Fibroblast of skin of scalp (primary cell): Measurements from ENCODE around the gene CDH23.

Experiments used
- DNase-seq: peaks from one replicate; pipeline ENCODE4 v3.0.0-alpha.2; 2013

CDH23 gene

DNA sequence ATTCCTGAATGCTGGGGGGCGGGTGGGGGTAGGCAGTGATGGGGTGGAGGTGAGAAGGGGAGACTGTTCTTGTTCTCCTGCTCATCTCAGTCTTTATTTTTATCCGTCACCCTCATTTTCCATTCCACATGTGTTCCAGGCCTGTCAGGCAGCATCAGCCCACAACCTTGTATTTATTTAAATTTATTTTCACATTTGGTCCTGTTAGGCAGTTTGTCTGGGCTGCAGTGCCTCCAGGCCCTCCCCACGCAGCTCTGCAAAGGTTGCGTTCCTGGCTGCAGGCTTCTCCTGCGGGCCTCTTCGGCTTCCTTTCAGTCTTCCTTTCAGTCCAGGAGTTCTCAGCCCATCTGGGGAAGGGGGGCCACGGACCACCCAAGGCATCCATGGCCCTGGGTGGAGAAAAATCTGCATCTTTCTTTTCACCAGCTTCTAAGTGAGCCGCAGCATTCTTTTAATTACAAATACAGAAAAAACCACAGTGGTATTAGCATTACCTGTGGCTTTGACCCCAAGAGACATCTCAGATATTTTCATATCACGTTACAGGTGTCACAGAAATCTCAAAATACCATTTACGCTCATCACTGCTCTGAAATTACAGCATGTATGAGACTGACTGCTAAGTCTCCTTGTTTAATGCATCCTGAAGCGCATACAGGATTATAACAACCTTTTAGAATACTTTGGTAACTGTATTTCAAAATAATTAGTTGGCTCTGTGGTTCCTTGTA is 228.9 kb downstream of the CDH23 start:
- no peak for DNase-seq

DNA sequence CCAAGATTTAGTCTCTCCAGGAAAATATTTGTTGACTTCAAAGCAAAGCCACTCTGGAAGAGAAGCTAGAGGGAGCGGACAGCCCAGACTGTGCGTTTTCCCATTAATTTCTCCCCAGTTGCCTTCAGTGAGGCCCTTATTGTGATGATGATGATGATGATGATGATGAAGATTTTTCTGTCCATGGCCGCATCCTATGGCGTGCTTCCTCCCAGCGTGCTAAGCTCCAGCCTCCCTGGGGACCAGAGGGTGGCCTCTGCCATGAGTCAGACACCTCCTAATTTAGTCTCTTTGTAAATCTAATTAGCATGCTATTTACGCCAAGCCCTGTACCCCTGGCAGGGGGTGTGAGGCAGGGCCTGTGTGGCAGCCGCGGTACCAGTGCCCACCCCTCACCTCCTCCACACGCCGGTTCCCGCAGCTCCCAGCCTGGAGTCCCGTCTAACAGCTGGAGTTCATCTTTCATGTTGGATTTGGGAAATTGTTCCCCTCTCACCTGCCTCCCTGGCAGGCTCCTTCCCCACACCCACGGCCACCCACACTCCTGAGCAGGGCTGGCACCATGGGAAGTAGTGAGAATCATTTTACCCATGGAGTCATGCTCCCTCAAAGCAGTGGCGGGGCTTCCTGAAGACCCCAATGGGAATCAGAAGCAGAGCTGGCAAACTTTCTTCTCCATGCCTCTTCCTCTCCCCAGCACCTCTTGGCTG is 230.7 kb downstream of the CDH23 start:
- DNase-seq, result peak; percentile 32

DNA sequence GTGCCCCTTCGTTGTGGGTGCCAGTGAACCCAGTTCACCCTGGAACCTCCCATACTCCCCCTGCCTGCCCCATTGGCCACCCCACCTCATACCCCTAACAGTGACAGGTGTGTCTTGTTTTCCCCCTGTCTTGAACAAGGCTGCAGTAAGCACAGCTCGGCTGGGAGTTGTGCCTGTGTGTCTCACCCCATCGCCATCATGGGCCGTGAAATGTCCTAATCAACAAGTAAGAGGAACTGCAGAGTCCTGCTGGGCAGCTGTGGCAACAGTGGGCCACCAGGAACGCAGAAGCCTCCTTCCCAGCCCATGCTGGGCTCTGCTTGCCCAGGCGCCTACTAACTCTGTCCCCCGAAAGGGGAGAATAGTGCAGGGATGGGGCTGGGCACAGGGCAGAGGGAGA is 231.2 kb downstream of the CDH23 start:
- no peak for DNase-seq

DNA sequence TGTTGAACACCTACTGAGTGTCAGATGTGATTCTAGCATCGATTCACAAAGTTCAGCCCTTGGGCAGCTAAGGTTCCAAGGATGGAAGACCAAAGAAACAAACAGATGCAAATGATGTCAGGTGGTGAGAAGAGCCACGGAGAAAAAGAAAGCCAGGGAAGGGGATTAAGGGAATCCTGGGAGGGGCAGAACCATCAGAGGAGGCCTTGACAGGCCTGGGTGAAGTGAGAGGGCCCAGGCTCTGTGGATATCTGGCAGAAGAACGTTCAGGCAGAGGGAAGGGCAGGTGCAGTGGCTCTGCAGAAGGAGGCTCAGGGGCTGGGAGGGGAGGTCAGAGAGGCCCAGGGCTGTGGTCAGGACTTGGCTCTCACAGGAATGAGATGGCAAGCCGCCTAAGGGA is 232.4 kb downstream of the CDH23 start:
- DNase-seq, result no peak

DNA sequence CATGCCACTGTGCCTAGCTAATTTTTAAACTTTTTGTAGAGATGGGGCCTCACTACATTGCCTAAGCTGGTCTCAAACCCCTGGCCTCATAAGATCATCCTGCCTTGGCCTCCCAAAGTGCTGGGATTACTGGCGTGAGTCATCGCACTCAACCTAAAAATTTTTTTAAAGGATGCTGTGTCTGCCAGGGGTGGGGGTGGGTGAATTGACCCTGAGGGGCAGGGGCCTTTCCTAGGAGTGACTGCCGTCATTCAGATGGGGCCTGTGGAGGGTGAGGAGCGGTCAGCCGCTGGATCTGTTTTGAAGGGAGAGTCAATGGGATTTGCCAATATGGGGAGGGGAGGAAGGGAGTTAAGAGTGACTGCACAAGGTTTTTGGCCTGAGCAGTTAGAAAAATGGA is 233.4 kb downstream of the CDH23 start:
- DNase-seq, result no peak

DNA sequence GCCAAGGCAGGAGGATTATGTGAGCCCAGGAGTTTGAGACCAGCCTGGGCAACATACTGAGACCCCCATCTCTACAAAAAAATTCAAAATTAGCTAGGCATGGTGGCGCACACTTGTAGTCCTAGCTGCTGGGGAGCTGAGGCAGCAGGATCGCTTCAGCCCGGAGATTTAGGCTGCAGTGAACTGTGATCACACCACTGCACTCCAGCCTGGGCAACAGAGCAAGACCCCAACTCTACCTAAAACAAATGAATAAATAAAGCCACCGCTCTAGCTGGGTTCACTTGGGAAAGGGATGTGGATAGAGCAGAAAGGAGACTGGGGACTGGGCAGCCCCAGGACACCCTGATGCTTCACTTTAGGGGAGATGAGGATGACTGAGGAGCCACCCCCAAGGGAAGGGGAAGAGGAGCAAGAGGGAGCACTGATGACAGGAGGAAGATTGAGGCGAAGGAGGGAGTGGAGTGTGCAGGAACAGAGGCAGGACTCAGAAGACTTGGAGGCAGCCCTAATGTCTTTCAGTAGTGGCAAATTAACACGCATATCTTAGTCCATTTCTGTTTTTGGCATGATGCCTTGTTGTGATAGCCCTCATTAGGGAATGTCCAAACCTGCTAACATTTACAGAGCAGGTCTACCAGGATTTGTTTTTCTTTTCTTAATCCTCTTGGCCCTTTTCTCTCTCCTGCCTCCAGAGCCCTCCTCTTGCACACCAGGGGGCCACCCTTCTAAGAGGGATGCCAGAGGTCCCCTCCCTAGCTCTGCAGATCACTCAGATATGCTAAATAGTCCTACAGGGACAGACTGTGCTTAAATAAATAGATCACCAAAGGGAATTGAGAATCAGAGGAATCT is 234.5 kb downstream of the CDH23 start:
- DNase-seq, result no peak

DNA sequence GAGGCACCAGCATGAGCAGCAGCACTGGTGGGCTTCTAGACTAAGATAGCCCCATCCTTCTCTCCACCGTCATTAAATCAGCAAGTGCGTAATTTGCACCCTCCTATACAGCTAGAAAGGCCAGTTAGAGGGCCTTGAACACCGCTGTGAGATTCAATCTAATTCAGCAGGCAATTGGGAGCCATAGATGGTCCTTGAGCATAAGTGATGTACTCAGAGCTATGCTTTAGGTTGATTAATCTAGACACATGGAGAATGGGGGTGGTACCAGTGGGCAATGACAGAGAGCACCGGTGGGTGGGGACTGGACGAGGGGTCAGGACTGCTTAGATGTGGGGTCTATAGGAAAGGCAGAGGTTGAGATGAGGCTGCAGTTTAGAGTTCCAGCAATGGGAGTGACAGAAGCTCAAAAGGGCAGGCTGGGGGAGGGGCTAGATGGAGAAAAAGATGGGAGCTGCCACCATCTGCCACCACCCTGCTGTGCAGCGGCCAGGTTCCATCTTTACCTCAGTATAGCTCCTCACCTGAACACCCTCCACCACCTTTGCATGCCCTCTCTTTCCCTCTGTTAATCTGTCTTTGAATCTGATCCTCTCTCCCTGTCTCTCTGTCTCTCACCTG is 235.6 kb downstream of the CDH23 start:
- no peak for DNase-seq

DNA sequence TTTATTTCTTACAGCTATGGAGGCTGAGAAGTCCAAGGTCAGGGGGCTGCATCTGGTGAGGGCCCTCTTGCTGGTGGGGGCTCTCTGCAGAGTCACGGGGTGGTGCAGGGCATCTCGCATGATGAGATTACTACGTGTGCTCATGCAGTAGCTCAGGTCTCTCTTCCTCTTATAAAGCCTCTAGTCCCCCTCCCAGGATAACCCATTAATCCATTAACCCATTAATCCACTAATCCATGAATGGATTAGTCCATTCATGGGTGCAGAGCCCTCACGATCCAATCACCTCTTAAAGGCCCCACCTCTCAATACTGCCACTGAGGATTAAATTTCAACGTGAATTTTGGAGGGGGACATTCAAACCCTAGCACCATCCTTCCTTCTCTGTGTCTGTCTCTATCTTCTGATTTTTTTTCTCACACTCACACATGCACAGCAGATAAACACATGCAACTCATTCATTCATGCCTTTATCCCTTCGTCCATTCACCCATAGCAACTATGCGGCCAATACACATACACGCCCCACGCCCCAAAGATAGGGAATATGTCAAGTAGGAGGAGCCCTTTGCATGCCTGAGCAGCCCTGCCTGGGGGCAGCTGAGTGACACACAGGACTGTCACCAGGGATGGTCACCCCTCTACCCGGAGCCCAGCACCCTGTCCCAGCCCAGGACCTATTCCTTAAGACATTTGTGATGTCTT is 236.3 kb downstream of the CDH23 start:
- DNase-seq, result no peak

DNA sequence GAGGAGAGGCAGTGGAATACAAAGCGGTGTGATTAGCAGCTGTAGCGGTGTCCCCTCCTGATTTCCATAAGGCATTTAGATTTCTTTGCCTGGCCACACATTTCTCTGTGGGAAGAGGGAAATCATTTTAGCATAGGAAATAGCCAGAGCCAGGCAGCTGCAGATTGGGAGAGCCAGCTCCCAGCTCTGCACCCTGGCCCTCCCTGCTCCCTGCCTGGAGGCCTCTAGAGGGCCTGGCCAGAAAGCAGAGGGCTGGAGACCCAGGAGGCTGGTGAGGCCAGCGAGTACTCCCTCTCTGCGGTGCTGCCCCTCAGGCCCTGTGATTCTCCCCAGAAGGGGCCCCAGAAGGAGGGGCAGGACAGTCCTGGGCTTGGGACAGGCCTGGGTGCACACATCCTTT is 237.2 kb downstream of the CDH23 start:
- DNase-seq, result no peak

DNA sequence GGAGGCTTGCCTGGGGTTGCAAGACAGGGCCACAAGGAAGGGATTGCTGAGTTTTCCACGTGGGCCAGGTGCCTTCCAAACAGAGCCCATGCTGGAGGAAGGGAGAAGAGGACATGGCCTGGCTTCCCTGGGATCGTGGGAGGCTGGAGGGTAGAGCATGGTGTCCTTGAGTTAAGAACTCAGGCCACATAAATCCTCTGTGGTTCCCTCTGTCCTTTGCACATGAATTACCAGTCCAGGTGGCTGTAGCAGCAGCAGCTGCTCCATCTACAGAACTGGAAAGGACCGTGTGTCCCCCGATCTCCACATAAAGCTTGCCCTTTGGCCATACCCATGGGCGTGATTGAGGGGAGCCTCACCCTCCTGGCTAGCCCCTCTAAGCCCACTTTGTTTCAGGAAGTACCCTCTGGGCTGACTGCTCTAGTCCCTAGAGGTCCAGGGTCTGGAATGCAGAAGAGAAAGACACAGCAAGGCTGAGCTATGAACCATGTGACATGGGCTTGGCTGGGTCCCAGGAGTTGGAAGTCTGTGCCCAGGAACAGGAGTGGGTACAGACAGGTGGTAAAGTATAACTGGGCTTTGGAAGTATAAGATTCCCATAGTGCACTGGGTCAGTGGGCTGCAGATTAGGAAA is 237.9 kb downstream of the CDH23 start:
- no peak for DNase-seq

DNA sequence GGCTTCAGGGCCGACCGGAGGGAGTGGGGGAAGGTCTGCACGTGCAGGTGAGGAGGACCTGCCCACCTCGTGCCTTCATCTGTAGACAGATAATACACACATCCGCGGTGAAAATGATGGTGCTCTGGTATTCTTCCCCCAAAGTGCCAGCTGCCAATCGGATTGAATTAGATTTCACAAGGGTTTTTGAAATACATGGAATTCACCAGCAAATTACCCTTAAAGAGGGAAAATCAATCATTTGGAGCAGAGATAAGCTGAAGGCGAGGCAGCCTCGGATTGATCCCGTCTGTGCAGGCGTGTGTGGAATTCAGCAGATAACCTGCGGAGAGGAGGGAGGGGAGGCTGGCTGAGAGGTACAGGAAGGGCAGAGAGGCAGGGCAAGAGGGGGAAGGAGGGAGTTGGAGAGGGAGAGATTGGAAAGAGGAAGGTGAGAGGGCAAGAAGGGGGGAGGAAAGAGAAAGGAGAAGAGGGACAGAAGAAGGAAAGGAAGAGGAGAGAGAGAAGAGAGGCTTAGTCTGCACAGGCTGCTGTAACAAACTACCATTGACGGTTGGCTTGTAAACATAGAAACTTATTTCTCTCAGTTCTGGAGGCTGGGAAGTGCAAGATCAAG is 238.6 kb downstream of the CDH23 start:
- no peak for DNase-seq

DNA sequence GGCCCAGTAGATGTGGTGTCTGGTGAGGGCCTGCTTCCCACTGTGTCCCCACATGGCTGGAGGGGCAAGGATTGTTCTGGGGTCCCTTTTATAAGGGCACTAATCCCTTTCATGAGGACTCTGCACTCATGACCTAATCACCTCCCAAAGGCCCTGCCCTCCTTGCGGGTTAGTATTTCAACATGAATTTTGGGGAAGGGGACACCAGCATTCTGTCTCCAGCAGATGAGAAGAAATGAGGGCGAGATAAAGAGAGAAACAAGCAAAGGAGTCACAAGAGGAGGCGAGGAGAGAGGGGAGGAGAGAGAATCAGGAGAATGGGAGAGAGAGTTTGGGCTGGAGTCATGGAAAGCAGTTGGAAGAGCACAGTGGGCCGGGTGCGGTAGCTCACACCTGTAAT is 239.1 kb downstream of the CDH23 start:
- DNase-seq, result no peak

DNA sequence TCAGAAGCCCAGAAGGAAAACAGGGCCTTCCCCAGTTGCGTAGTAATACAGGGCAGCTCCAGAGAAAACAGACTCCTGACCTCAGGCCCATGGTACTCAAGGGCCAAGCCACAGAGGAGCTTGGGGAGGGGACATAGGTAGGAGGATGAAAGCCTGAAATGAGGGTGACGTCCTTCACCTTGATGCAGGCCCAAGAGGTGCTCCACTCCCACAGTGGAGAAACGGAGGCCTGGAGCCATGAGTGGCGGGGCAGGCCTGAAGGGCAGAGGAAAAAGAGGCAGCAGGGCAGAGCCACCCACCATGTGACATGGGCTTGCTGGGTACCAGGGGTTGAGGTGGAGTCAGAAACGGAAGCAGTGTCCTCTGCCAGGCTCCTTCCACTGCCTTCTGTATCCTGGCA is 239.9 kb downstream of the CDH23 start:
- no peak for DNase-seq

DNA sequence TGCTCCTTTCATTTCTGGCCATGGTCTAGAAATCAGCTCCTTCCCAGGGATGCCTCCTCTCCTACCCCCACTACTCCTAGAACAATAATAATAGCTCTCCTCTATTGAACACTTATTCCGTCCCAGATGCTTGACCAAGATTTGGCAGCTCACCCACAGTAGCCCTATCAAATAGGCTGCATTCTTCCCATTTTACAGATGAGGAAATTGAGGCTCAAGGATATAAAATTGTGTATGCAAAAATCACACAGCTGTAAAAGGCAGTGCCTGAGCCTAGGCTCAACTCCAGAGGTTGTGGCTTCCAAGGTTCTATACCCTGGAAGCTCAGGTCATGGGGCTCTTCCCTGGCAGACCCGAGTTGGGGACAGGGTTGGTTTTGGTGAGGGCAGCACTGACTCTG is 240.6 kb downstream of the CDH23 start:
- DNase-seq, result no peak

DNA sequence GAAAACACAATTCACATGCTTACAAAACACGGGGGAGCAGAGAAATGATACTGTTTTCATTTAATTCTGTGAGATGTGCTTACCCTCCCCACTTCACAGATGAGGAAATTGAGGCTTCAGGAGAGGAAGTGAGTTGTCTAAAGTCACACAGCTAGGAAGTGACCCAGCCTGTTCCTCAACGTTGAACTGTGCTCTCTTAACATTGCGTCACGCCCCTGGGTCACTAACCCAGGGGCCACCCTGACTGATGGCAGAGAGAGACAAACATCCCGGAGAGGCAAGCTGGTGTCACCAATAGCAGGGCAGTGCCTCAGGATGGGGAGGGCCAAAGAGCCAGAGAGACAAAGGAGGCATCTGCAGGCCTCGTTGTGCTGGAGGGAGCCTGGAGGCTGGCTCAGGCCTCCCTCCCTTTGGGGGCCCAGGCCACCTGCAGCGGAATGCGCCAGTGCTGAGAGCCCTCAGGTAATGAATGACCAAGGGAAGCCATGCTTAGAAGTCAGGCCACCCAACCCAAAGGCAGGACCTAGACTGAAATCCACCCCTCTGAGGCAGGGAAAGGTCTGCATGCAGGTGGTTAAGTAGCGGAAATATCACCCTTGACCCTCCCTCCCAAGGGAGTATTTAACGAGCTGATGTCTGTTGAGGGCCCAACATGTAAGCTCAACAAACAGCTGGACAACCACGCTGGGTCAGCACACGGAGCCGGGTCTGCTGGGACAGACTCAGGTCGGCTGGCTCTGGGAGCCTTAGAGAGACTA is 241.5 kb downstream of the CDH23 start:
- DNase-seq, result no peak

DNA sequence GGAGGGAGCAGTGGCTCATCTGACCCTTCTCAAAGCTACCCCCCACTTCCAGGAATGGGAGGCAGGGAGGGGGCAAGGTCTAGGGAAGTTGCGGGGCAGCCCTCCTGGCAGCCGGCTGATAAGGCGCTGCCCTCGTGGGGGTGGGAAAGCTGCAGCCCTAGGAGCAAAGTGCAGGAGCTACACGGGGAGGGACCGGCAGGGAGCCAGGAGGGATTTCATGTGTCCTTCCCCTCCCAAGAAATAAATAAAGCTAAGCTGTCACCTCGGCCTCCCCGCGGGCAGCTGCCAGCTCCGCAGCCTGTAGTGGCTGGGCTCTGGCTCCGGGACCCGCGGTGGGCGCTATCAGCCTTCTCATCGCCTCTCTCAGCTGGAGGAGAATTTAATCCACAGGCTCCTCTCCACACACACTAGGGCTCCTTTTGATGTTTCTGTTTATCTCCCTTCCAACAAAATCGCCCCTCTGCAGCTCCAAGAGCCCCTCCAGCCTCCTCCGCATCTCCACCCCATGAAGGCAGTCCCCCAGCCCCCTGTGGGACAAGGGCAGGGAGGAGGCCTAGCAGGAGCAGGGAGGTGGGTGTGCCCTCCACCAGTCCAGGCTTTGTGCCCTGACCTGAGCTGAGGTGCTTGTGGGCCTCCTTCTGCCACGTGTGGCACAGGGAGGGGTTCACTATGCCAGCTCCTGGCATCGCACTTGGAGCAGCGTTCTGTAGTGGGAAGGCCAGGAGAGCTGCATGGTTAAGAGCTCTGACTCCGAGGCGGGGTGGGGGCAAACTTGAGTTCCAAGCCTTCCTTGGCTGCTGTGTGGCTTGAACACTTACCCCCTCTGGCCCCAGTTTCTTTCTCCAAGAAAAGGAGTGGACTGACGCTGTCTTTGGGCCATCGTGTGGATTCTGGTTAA is 242.4 kb downstream of the CDH23 start:
- DNase-seq, result no peak

DNA sequence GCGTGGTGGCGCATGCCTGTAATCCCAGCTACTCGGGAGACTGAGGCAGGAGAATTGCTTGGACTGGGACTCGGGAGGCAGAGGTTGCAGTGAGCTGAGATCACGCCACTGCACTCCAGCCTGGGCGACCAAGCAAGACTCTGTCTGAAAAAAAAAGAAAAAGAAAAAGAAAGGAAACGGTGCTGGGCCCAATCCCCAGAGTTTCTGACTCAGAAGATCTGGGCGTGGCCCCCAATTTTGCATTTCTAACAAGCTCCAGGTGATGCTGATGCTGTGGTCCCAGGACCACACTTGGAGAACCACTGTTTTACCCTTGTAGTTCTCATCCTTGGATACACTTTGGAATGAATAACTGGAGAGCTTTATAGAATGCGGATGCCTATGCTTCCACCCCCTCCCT is 243.9 kb downstream of the CDH23 start:
- DNase-seq, result no peak

DNA sequence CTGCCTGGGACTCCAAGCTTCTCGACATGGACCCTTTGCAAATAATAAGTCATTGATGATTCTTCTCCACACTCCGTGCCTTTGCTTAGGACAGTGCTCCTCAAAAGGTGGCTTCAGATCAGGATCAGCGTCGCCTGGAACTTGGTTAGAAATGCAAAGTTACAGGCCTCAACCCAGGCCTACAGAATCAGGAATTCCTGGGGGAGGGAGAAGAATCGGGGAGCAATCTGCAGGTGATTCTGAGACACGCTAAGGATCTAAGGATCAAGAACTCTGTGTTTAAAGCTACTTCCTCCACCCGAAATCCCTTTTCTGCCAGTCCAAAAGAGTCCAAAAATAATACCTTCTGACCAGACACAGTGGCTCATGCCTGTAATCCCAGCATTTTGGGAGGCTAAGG is 244.7 kb downstream of the CDH23 start:
- DNase-seq, result no peak

DNA sequence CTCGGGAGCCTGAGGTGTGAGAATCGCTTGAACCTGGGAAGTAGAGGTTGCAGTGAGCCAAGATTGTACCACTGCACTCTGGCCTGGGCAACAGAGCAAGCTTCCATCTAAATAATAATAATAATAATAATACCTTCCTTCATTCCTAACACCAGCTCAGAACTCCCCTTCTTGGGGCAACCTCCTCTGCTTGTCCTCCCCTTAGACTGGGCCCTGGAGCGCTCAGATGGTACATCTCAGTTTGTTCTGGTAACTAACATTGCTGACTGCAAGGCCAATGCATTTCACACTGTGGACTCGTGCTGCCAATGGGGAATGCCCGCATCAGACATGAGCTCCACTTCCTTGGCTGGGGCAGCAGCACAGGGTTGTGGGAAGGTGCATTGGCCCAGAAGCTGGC is 245.3 kb downstream of the CDH23 start:
- DNase-seq, result no peak

DNA sequence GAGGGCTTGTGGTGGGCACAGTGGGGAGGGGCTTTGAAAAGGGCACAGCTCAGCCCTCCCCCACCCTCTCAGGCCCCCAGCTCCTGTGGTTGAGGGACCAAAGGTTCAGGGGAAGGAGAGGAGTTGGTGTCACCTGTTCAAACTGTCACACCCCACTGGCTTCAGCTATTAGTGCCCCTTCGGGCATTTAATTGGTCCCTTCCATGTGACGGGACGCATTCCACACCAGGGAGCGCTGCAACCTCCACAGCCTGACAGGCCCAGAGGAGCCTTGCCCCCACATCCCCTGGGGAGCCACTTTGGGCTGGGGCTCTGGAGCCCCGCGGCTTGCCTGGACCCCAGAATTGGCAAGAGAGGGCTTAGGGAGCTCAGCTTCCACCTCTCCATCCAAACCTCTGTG is 247.2 kb downstream of the CDH23 start:
- DNase-seq, result no peak
